Globus pallidus (tissue), 1 donor: ENCODE data around the gene GABPB1.

Experiments used
- DNase-seq: peaks from one replicate; pipeline ENCODE4 v3.0.0-alpha.2; 2015; ENCODE audit warnings: low spot score

Gene GABPB1

GRCh38 chr15:50344006-50344464 is 11.0 kb downstream of the GABPB1 start:
- DNase-seq, result no peak

- DNase-seq, result no peak
Measured at GRCh38 chr15:50341616-50342136, 13.3 kb downstream of the GABPB1 start.

- no peak for DNase-seq
Measured at GRCh38 chr15:50340416-50340815, 14.6 kb downstream of the GABPB1 start.

GRCh38 chr15:50339717-50340116 is 15.3 kb downstream of the GABPB1 start:
- DNase-seq, result no peak

GRCh38 chr15:50335251-50335650 is 19.7 kb downstream of the GABPB1 start:
- no peak for DNase-seq

- no peak for DNase-seq
Measured at GRCh38 chr15:50333229-50333628, 21.8 kb downstream of the GABPB1 start.

- DNase-seq, result no peak
Measured at GRCh38 chr15:50330921-50331320, 24.1 kb downstream of the GABPB1 start.

- no peak for DNase-seq
Measured at GRCh38 chr15:50328116-50328515, 26.9 kb downstream of the GABPB1 start.

- DNase-seq, result no peak
Measured at GRCh38 chr15:50321680-50322210, 33.3 kb downstream of the GABPB1 start.

- no peak for DNase-seq
Measured at GRCh38 chr15:50320504-50320903, 34.5 kb downstream of the GABPB1 start.

- no peak for DNase-seq
Measured at GRCh38 chr15:50318697-50319096, 36.3 kb downstream of the GABPB1 start.

GRCh38 chr15:50315814-50316630 is 39.0 kb downstream of the GABPB1 start:
- DNase-seq, result peak; percentile 24

GRCh38 chr15:50312636-50313035 is 42.4 kb downstream of the GABPB1 start:
- DNase-seq, result no peak

- no peak for DNase-seq
Measured at GRCh38 chr15:50307799-50308198, 47.2 kb downstream of the GABPB1 start.

GRCh38 chr15:50304836-50305235 is 50.2 kb downstream of the GABPB1 start:
- no peak for DNase-seq

- no peak for DNase-seq
Measured at GRCh38 chr15:50302581-50302980, 52.4 kb downstream of the GABPB1 start.

GRCh38 chr15:50298340-50298739 is 56.7 kb downstream of the GABPB1 start:
- no peak for DNase-seq

- DNase-seq, result no peak
Measured at GRCh38 chr15:50295966-50296365, 59.0 kb downstream of the GABPB1 start.

GRCh38 chr15:50289749-50290148 is 65.2 kb downstream of the GABPB1 start:
- DNase-seq, result no peak

GRCh38 chr15:50287324-50288116 is 67.5 kb downstream of the GABPB1 start:
- DNase-seq, result no peak

GRCh38 chr15:50281427-50281826 is 73.6 kb downstream of the GABPB1 start:
- DNase-seq, result no peak

GRCh38 chr15:50280271-50280670 is 74.7 kb downstream of the GABPB1 start:
- no peak for DNase-seq

GRCh38 chr15:50278496-50278895 is 76.5 kb downstream of the GABPB1 start:
- peak; percentile 7 for DNase-seq
